ENCODE data around the gene ODC1. TPM values are rescaled to one million over a fixed set of nuclear protein-coding genes. Genes with fewer than 3 reads are reported as not detected.

ODC1 gene
- total RNA-seq, 2 experiments from 2014 or later, result 180 to 181 TPM

GRCh38 chr2:10475811-10476660, 27.9 kb upstream of the ODC1 start:
- H3K4me1 Mint-ChIP-seq (ENCODE audit: low read depth), result peaks cover 17% of the 10 kb centered on the region
- no peak overlapping the region for H3K4me3 Mint-ChIP-seq
- POLR2A ChIA-PET, result no interaction called here

GRCh38 chr2:10475221-10475722, 27.1 kb upstream of the ODC1 start:
- Mint-ChIP-seq H3K4me1 (ENCODE audit: low read depth) (peaks cover 17% of the 10 kb centered on the region), H3K27ac (no peak overlapping the region), H3K36me3 (ENCODE audit: low read depth) (no peaks in the 10 kb centered on the region), H3K9me3 (no peaks in the 10 kb centered on the region), H3K4me3 (no peak overlapping the region), H3K27me3 (no peaks in the 10 kb centered on the region)
- ChIA-PET CTCF (no interaction called here), POLR2A (no interaction called here)
- TF ChIP-seq CTCF (IDR thresholded peaks at IDR 0.05), result no peak
- no peak for ATAC-seq
- DNase-seq, result no peak
- intact Hi-C loops (cut with micrococcal nuclease), result no loop called here

More at GRCh38 chr2:10475811-10476660, 27.9 kb upstream of the ODC1 start:
- Mint-ChIP-seq H3K36me3 (ENCODE audit: low read depth) (no peaks in the 10 kb centered on the region), H3K9me3 (no peaks in the 10 kb centered on the region), H3K27ac (no peak overlapping the region), H3K27me3 (no peaks in the 10 kb centered on the region)
- no peak for DNase-seq
- no peak for TF ChIP-seq CTCF (IDR thresholded peaks at IDR 0.05)
- CTCF ChIA-PET, result no interaction called here
- intact Hi-C loops (cut with micrococcal nuclease), result no loop called here
- ATAC-seq, result no peak

GRCh38 chr2:10473121-10473756, 25.1 kb upstream of the ODC1 start:
- Mint-ChIP-seq H3K27me3 (no peaks in the 10 kb centered on the region), H3K27ac (no peak overlapping the region), H3K9me3 (no peaks in the 10 kb centered on the region), H3K36me3 (ENCODE audit: low read depth) (no peaks in the 10 kb centered on the region), H3K4me3 (no peak overlapping the region), H3K4me1 (ENCODE audit: low read depth) (peaks cover 13% of the 10 kb centered on the region)
- ATAC-seq (no peak), DNase-seq (no peak)
- ChIA-PET CTCF (interaction anchor here (1.2 kb wide), 1 partner anchor 11 kb away, joined by 3 read pairs; no protein-coding TSS in a partner anchor), POLR2A (interaction anchor here (0.7 to 2.2 kb wide), 2 partner anchors 22 to 25 kb away, joined by 3 to 11 read pairs; partner anchors contain the start of gene ODC1)
- TF ChIP-seq CTCF (IDR thresholded peaks at IDR 0.05), result no peak
- intact Hi-C loops (cut with micrococcal nuclease), result no loop called here

- H3K9me3 Mint-ChIP-seq, result no peaks in the 10 kb centered on the region
- no peaks in the 10 kb centered on the region for H3K27me3 Mint-ChIP-seq
- POLR2A ChIA-PET, result interaction anchor here (0.6 to 2.2 kb wide), 2 partner anchors 24 to 214 kb away, joined by 3 to 11 read pairs; partner anchors contain the start of gene ODC1
- H3K4me3 Mint-ChIP-seq, result no peak overlapping the region
- DNase-seq (no peak), ATAC-seq (no peak)
- H3K36me3 Mint-ChIP-seq (ENCODE audit: low read depth), result no peaks in the 10 kb centered on the region
- CTCF ChIA-PET, result interaction anchor here (1.0 kb wide), 1 partner anchor 13 kb away, joined by 3 read pairs; no protein-coding TSS in a partner anchor
- H3K27ac Mint-ChIP-seq, result no peak overlapping the region
- intact Hi-C loops (cut with micrococcal nuclease), result no loop called here
- H3K4me1 Mint-ChIP-seq (ENCODE audit: low read depth), result peaks cover 3% of the 10 kb centered on the region
- TF ChIP-seq CTCF (IDR thresholded peaks at IDR 0.05), result no peak
Observed at GRCh38 chr2:10471955-10472354, 23.8 kb upstream of the ODC1 start.

Data from activated CD8-positive, alpha-beta T cell treated with anti-CD3 and anti-CD28 coated beads for 36 hours (primary cell).